Measurements from ENCODE around the gene NMT1. TPM values are rescaled to one million over a fixed set of nuclear protein-coding genes. Genes with fewer than 3 reads are reported as not detected.

NMT1 gene
- polyA plus RNA-seq, 6 donors from 2014 or later = 29.2 to 98.6 (median 55.5) TPM

DNA sequence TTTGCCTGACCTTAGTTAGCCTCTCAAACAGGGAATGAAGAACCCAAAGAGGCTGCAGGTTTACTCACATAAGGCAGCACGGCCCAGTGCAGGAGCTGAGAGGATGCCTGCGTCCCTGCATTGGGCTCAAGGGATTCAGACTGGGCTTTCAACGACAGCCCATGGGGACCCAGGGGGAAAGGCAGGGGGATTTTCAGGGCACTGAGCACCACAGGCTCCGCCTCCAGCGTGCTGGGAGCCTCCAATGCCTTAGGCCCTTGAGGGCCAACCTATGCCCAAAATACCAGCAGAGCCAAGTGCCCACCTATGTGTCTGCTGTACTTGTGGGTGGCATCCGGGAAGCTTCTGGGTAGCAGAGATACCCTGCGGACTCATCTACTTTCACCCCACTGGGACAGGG, 32.0 kb upstream of the NMT1 start:
- no peak overlapping the region for H3K4me3 Mint-ChIP-seq
- no peaks in the 10 kb centered on the region for H3K9me3 Mint-ChIP-seq
- DNase-seq = no peak
- H3K36me3 Mint-ChIP-seq = peaks cover 0 to 9% of the 10 kb centered on the region in 2 donors
- H3K27ac Mint-ChIP-seq = no peak overlapping the region
- no peaks in the 10 kb centered on the region for H3K27me3 Mint-ChIP-seq
- no peak for ATAC-seq (ENCODE audit: low read depth in 2 of 2)
- H3K4me1 Mint-ChIP-seq = peaks cover 0 to under 1% (median 0%) of the 10 kb centered on the region in 3 donors

GRCh38 chr17:45029758-45030423, 31.2 kb upstream of the NMT1 start:
- H3K36me3 Mint-ChIP-seq = peaks cover 0 to 15% of the 10 kb centered on the region in 2 donors
- H3K27ac Mint-ChIP-seq = peak overlapping the region in 1 of 6 donors; percentile 7
- H3K9me3 Mint-ChIP-seq = no peaks in the 10 kb centered on the region
- ATAC-seq (ENCODE audit: low read depth in 2 of 2) = no peak
- no peak overlapping the region for H3K4me3 Mint-ChIP-seq
- peaks cover 0 to 4% (median 0%) of the 10 kb centered on the region in 3 donors for H3K4me1 Mint-ChIP-seq
- DNase-seq = no peak
- H3K27me3 Mint-ChIP-seq = no peaks in the 10 kb centered on the region

DNA sequence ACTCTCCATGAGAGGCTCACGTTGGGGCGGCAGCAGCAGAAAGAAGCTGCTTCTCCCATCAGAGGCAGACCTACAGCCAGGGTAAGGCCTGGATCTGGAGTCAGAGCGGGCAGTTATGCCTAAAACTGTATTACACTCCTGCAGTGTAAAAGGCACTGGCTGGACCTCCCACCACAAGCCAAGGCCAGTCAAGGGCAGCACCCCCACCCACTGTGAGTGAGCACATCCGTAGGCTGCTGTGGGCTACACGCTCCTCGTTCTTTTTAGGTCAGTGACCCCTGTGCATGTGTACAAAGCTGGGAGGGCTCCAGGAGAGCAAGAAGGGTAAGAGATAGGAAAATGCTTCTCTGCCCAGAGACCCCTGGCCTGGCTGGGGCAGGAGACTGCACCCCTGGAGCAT, 30.4 kb upstream of the NMT1 start:
- no peak overlapping the region for H3K27ac Mint-ChIP-seq
- H3K9me3 Mint-ChIP-seq = no peaks in the 10 kb centered on the region
- no peaks in the 10 kb centered on the region for H3K27me3 Mint-ChIP-seq
- H3K36me3 Mint-ChIP-seq = peaks cover 0 to 17% of the 10 kb centered on the region in 2 donors
- ATAC-seq (ENCODE audit: low read depth in 2 of 2) = no peak
- H3K4me3 Mint-ChIP-seq = no peak overlapping the region
- no peak for DNase-seq
- H3K4me1 Mint-ChIP-seq = peaks cover 0 to 4% (median 0%) of the 10 kb centered on the region in 3 donors

DNA sequence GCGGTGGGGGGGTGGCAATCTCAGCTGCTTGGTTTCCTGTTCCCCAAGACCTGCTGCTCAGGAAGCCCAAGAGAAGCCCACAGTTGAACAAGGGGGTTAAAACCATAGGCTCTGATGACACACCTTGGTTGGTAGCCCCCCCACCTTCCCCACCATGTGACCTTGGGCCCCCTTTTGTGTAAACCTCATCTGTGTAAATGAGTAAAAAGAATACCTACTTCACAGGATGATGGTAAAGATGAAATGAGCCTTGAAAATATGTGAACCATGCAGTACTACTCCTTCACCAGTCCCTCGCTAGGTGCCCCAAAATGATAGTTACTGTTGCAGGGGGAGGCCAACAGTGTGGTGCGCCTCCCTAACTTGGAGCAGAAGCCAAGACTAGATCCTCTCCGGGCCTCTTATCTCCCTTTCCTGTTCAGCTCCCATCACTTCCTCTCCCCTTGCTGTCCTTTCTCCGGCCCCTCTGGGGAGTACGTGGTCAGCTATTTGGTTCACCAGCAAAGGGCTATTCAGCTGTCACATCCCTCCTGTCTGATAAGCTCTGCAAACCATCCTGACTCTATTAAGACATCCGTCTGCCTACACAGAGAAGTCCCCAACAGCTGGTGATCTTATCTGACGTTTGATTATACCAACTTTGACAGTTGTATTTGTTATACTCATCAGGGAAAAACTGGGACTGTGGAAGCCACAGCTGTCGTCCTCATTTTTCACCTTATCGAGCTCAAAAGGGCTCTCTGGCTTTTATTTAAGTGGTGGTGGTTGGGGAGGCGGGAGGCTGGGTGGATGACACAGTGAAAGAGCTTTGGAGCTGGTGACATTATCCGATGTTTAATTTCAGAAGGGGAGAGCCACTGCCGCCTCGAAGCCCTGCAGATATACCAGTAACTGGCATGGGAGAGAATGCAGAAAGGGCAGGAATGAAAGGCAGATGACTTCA, 29.6 kb upstream of the NMT1 start:
- no peaks in the 10 kb centered on the region for H3K27me3 Mint-ChIP-seq
- peaks cover 0 to 4% (median 0%) of the 10 kb centered on the region in 3 donors for H3K4me1 Mint-ChIP-seq
- H3K9me3 Mint-ChIP-seq = no peaks in the 10 kb centered on the region
- H3K4me3 Mint-ChIP-seq = no peak overlapping the region
- no peak for DNase-seq
- ATAC-seq (ENCODE audit: low read depth in 2 of 2) = no peak
- peak overlapping the region in 1 of 6 donors; percentile 78 for H3K27ac Mint-ChIP-seq
- peaks cover 0 to 17% of the 10 kb centered on the region in 2 donors for H3K36me3 Mint-ChIP-seq

DNA sequence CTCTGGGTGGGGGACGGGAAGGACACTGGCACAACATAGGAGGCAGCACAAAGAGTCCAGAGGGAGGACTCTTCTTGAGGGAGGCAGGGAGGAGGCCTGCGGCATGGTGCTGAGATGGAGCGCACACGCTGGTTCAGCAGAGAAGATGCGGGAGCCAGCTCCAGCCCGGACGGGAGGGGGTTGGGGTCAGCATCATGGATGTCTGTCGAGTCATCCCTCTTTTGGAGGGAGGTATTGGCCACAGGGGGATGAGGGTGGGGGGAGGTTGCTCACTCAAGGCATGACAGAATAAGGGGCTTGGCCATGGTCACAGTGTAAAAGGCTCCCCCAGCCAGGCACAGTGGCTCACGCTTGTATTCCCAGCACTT, 29.0 kb upstream of the NMT1 start:
- DNase-seq (no peak), ATAC-seq (ENCODE audit: low read depth in 2 of 2) (no peak)
- H3K27ac Mint-ChIP-seq = no peak overlapping the region
- H3K4me1 Mint-ChIP-seq = peaks cover 0 to 4% (median 0%) of the 10 kb centered on the region in 3 donors
- no peak overlapping the region for H3K4me3 Mint-ChIP-seq
- no peaks in the 10 kb centered on the region for H3K9me3 Mint-ChIP-seq
- H3K27me3 Mint-ChIP-seq = no peaks in the 10 kb centered on the region
- peaks cover 0 to 17% of the 10 kb centered on the region in 2 donors for H3K36me3 Mint-ChIP-seq

DNA sequence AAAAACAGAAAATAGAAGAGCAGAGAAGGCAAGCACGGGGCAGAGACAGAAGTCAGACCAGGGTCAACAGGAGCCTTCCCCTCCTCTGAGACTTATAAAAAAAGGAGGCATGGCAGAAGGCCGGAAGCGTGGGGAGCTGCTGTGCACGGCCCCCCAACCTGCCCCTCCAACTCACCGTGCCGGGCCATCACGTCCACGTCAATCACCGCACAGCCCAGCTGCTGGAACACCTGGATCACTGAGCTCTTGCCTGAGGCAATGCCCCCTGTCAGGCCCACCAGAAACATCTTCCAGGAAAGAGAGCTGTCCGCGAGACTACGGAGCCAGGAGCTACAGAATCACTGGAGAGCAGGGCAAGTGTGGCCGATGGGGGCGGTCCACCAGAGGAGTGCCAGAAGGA, 26.5 kb upstream of the NMT1 start:
- DNase-seq (no peak), ATAC-seq (ENCODE audit: low read depth in 2 of 2) (no peak)
- Mint-ChIP-seq H3K27ac (peak overlapping the region in 1 of 6 donors; percentile 56), H3K27me3 (no peaks in the 10 kb centered on the region), H3K4me3 (no peak overlapping the region), H3K36me3 (peaks cover 0 to 17% of the 10 kb centered on the region in 2 donors), H3K4me1 (peaks cover 8 to 13% (median 12%) of the 10 kb centered on the region in 3 donors), H3K9me3 (no peaks in the 10 kb centered on the region)

- DNase-seq (no peak), ATAC-seq (ENCODE audit: low read depth in 2 of 2) (no peak)
- no peaks in the 10 kb centered on the region for H3K9me3 Mint-ChIP-seq
- H3K27me3 Mint-ChIP-seq = no peaks in the 10 kb centered on the region
- no peak overlapping the region for H3K4me3 Mint-ChIP-seq
- no peak overlapping the region for H3K27ac Mint-ChIP-seq
- peaks cover 9 to 15% (median 12%) of the 10 kb centered on the region in 3 donors for H3K4me1 Mint-ChIP-seq
- peaks cover 0 to 17% of the 10 kb centered on the region in 2 donors for H3K36me3 Mint-ChIP-seq
Observed at GRCh38 chr17:45035848-45036247, 25.3 kb upstream of the NMT1 start.

- no peaks in the 10 kb centered on the region for H3K27me3 Mint-ChIP-seq
- H3K4me3 Mint-ChIP-seq = no peak overlapping the region
- peaks cover 9 to 15% (median 12%) of the 10 kb centered on the region in 3 donors for H3K4me1 Mint-ChIP-seq
- no peaks in the 10 kb centered on the region for H3K9me3 Mint-ChIP-seq
- H3K27ac Mint-ChIP-seq = no peak overlapping the region
- DNase-seq (no peak), ATAC-seq (ENCODE audit: low read depth in 2 of 2) (no peak)
- H3K36me3 Mint-ChIP-seq = peaks cover 0 to 17% of the 10 kb centered on the region in 2 donors
Observed at GRCh38 chr17:45036691-45037090, 24.4 kb upstream of the NMT1 start.

DNA sequence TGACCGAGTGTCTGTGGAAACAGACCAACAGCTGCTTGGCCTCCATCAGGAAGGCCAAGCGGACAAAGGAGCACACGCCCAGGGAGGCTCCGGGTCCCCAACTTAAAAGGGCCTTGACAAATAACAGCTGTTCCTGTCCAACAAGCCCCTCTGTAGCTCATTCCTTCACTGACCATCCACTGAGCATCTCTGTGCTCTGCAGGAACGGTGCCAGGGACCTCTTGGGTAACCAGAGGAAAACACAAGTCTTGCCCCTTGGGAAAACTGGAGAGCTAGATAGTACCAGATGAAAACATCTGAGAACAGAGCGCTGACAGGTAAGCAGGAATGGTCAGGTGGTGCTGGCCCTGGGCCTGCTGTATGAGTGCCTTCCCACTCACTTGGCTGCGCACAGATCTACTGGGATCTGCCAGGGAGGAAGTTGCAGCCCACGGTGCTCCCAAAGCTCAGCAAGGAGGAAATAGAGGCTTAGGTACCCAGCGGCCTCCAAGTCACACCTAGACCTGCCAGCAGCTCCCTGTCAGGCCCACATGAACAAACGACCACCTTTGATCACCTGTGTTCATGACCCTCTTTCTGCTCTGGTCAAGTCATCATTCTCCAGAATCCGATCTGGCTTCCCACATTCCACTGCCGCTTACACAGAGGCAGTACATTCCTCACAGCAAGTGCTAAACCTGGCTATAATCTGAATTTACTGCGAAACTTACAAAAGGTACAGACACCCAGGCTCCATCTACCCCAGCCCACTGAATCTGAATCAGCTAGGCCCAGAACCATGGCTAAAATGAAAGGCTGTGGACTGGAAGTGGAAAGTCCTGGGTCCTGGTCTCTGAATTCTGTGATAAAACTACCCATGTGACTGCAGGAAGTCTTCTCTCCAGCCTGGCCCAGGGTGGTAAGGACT, 22.1 kb upstream of the NMT1 start:
- no peaks in the 10 kb centered on the region for H3K9me3 Mint-ChIP-seq
- H3K27me3 Mint-ChIP-seq = no peaks in the 10 kb centered on the region
- H3K4me1 Mint-ChIP-seq = peaks cover 24 to 27% (median 25%) of the 10 kb centered on the region in 3 donors
- H3K36me3 Mint-ChIP-seq = peaks cover 0 to 11% of the 10 kb centered on the region in 2 donors
- ATAC-seq (ENCODE audit: low read depth in 2 of 2) (no peak), DNase-seq (no peak)
- peak overlapping the region in 3 of 6 donors; percentile 32 to 93 (median 80) for H3K27ac Mint-ChIP-seq
- no peak overlapping the region for H3K4me3 Mint-ChIP-seq

DNA sequence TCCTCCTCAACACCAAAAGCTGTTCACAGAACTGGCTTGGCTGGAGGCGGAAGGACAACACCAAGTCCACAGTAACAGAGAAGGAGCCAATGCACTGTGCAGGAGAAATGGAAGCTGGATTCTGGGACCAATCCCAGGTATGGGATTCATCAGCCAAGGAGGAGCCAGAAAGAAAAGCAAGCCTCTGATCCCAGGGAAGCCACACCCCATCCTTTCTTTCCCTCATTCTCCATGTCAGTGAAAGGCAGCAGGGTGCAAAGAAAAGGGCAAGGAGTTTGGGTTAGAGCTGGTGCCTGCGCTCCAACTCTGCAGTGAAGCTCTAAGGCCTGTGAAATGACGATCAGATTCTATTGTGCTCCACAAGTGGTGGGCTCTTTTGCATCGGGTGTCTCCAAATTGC, 20.7 kb upstream of the NMT1 start:
- Mint-ChIP-seq H3K4me1 (peaks cover 20 to 30% (median 25%) of the 10 kb centered on the region in 3 donors), H3K9me3 (no peaks in the 10 kb centered on the region), H3K4me3 (no peak overlapping the region), H3K27ac (no peak overlapping the region), H3K27me3 (no peaks in the 10 kb centered on the region), H3K36me3 (no peaks in the 10 kb centered on the region)
- ATAC-seq (ENCODE audit: low read depth in 2 of 2) (no peak), DNase-seq (no peak)

DNA sequence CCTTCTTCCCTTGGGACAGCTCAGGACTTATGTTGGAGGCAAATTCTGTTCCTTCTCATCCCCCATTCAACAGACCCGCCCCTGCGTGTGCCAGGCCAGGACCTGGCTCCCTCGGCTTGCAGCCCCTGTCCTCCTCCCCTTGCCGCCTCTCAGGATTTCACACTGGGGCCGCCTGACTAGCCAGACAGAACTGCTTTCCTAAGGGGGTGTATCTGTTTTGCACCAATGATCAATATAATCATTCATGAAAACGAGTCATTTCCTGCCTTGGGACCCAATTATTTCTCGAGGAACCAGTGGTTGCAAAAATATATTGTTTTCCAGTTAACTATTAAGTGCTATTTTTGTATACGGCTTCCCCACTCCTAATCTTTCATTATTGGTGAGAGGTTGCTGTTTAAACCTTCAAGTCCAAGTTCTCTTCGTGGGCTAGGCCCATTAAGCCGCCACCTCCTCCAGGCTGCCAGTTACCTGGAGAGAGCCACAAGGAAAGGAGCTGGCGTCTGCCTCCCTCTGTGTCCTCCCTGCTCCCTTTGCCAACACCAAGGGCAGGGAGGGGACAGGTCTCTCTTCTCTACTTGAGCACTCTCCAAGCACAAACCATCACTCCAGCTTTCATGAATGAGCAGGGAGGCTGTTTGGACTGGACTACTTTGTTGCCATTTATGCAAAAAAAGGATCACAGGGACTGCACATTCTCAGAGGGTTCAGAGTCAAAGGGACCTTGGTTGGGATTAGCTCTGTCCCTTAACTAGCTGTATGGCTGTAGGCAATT, 18.6 kb upstream of the NMT1 start:
- DNase-seq (no peak), ATAC-seq (ENCODE audit: low read depth in 2 of 2) (no peak)
- Mint-ChIP-seq H3K27ac (peak overlapping the region in 3 of 6 donors; percentile 37 to 87 (median 81)), H3K4me1 (peaks cover 20 to 30% (median 27%) of the 10 kb centered on the region in 3 donors), H3K9me3 (no peaks in the 10 kb centered on the region), H3K4me3 (no peak overlapping the region), H3K27me3 (no peaks in the 10 kb centered on the region), H3K36me3 (no peaks in the 10 kb centered on the region)

- DNase-seq (no peak), ATAC-seq (ENCODE audit: low read depth in 2 of 2) (no peak)
- Mint-ChIP-seq H3K9me3 (no peaks in the 10 kb centered on the region), H3K27ac (peak overlapping the region in 1 of 6 donors; percentile 3), H3K36me3 (no peaks in the 10 kb centered on the region), H3K4me1 (peaks cover 17 to 28% (median 23%) of the 10 kb centered on the region in 3 donors), H3K4me3 (no peak overlapping the region), H3K27me3 (no peaks in the 10 kb centered on the region)
Observed at GRCh38 chr17:45043813-45044540, 17.1 kb upstream of the NMT1 start.

Data from naive B cell (primary cell).